ENCODE results near the gene MAGI2.

DNA sequence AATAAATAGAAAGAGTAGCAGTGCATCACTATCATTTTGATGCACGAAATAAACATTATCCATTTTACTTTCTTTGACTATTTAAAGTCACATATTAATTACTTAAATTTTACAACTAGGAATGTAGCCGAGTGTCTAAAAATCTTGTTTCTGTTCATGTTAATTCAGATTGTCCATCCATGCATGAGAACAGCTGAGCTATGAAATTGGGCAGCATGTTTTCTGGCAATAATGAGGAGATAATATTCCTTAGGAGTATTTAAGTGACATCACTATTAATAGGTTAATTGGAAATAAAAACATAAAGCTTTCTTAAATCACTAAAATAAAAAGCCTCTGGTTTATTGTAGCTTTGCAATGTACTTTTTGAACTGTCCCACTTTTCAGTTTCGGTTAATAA, 1361.1 kb downstream of the MAGI2 start:
- TF ChIP-seq, protein P1, sequence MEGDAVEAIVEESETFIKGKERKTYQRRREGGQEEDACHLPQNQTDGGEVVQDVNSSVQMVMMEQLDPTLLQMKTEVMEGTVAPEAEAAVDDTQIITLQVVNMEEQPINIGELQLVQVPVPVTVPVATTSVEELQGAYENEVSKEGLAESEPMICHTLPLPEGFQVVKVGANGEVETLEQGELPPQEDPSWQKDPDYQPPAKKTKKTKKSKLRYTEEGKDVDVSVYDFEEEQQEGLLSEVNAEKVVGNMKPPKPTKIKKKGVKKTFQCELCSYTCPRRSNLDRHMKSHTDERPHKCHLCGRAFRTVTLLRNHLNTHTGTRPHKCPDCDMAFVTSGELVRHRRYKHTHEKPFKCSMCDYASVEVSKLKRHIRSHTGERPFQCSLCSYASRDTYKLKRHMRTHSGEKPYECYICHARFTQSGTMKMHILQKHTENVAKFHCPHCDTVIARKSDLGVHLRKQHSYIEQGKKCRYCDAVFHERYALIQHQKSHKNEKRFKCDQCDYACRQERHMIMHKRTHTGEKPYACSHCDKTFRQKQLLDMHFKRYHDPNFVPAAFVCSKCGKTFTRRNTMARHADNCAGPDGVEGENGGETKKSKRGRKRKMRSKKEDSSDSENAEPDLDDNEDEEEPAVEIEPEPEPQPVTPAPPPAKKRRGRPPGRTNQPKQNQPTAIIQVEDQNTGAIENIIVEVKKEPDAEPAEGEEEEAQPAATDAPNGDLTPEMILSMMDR (IDR thresholded peaks at IDR 0.05 in 4 of 5, conservative IDR thresholded peaks at IDR 0.05 in 1 of 5): no peak
- TF ChIP-seq POLR2A (IDR thresholded peaks at IDR 0.05): no peak
